CD8-positive, alpha-beta memory T cell (primary cell): ENCODE measurements around the gene DPYSL5. TPM values are rescaled to one million over a fixed set of nuclear protein-coding genes. Genes with fewer than 3 reads are reported as not detected.

Experiments used
- CTCF ChIA-PET: fragments of 350-600 bp; sonication (Branson Sonifier 250); formaldehyde crosslinking; loops from one replicate; lab custom pipeline; 2021; ENCODE audit warnings: antibody characterized with exemption; lab: Charles Lee
- POLR2A ChIA-PET: fragments of 350-600 bp; sonication (Branson Sonifier 250); formaldehyde crosslinking; loops from one replicate; lab custom pipeline; 2021; ENCODE audit warnings: antibody characterized with exemption; lab: Charles Lee
- DNase-seq, 5 donors: peaks; one replicate each; pipeline versions ENCODE4 v3.0.0 to v3.0.0-alpha.2; 2020 to 2022; ENCODE audit warnings: mixed read lengths in 1 of 5
- H3K27ac ChIP-seq: one replicate; pipeline ENCODE4 v1.7.0; 2013; ENCODE audit warnings: low read depth, mild to moderate bottlenecking, low read length, moderate library complexity
- H3K27me3 ChIP-seq: 2 replicates; pipeline ENCODE4 v1.7.0; 2013; ENCODE audit warnings: low read length, mild to moderate bottlenecking; ENCODE audit not compliant: insufficient read depth, poor library complexity, severe bottlenecking
- H3K36me3 ChIP-seq: 2 replicates; pipeline ENCODE4 v1.7.0; 2013; ENCODE audit warnings: mild to moderate bottlenecking, low read length, moderate library complexity; ENCODE audit not compliant: insufficient read depth
- H3K4me1 ChIP-seq: 2 replicates; pipeline ENCODE4 v1.7.0; 2013; ENCODE audit warnings: mild to moderate bottlenecking, low read length, moderate library complexity; ENCODE audit not compliant: insufficient read depth
- H3K4me3 ChIP-seq: 2 replicates; pipeline ENCODE4 v1.7.0; 2013; ENCODE audit warnings: mild to moderate bottlenecking, low read length
- H3K9me3 ChIP-seq: 2 replicates; pipeline ENCODE4 v1.7.0; 2013; ENCODE audit warnings: mild to moderate bottlenecking, low read length
- H3K27ac Mint-ChIP-seq, 8 donors: one replicate each; pipeline ENCODE4 v1.8.0; 2020 to 2021; ENCODE audit warnings: mixed read lengths in 8 of 8, mild to moderate bottlenecking in 6 of 8, inconsistent platforms in 3 of 8, moderate library complexity in 3 of 8
- H3K27me3 Mint-ChIP-seq, 2 donors: one replicate each; pipeline ENCODE4 v1.8.0; 2020 to 2021; ENCODE audit warnings: mixed read lengths in 2 of 2, mild to moderate bottlenecking in 1 of 2, moderate library complexity in 1 of 2
- H3K36me3 Mint-ChIP-seq, 3 donors: one replicate each; pipeline ENCODE4 v1.8.0; 2020 to 2021; ENCODE audit warnings: mixed read lengths in 3 of 3, inconsistent platforms in 1 of 3, mild to moderate bottlenecking in 1 of 3
- H3K4me1 Mint-ChIP-seq, 3 donors: one replicate each; pipeline ENCODE4 v1.8.0; 2020 to 2021; ENCODE audit warnings: mixed read lengths in 3 of 3, inconsistent platforms in 1 of 3, mild to moderate bottlenecking in 1 of 3
- H3K4me3 Mint-ChIP-seq, 7 donors: one replicate each; pipeline ENCODE4 v1.8.0; 2020 to 2021; ENCODE audit warnings: mixed read lengths in 7 of 7, mild to moderate bottlenecking in 6 of 7, moderate library complexity in 4 of 7, inconsistent platforms in 2 of 7
- H3K9me3 Mint-ChIP-seq, 5 donors: one replicate each; pipeline ENCODE4 v1.8.0; 2020 to 2022; ENCODE audit warnings: mixed read lengths in 5 of 5, mild to moderate bottlenecking in 3 of 5, moderate library complexity in 2 of 5, inconsistent platforms in 1 of 5
- polyA plus RNA-seq: library from polyadenylated mRNA; unstranded; fragments of 300-500 nt; fragmentation: Illumina TruSeq; gene quantifications from one replicate; pipeline ENCODE4 v1.2.3, GENCODE V29; 2021
- total RNA-seq, 2 experiments: library from RNA; stranded (reverse); gene quantifications; one replicate each; pipeline ENCODE4 v1.2.3, GENCODE V29; 2021

Gene DPYSL5
- not detected for total RNA-seq
- polyA plus RNA-seq, result not detected

- Mint-ChIP-seq H3K36me3 (peaks cover 0 to 3% (median 0%) of the 10 kb centered on the region in 3 donors), H3K4me3 (peak within 1 kb of the TSS; percentile 54 to 87 (median 70)), H3K4me1 (peaks cover 11 to 22% (median 11%) of the 10 kb centered on the region in 3 donors), H3K27me3 (peaks cover 38 to 65% of the 10 kb centered on the region in 2 donors), H3K27ac (no peak within 1 kb of the TSS), H3K9me3 (no peaks in the 10 kb centered on the region)
- DNase-seq, result peak in 1 of 5 donors; percentile 12
- Histone ChIP-seq H3K27me3 (peaks cover 51% of the 10 kb centered on the region), H3K36me3 (no peaks in the 10 kb centered on the region), H3K27ac (no peak within 1 kb of the TSS), H3K4me1 (peaks cover 19% of the 10 kb centered on the region), H3K9me3 (no peaks in the 10 kb centered on the region), H3K4me3 (no peak within 1 kb of the TSS)
- ChIA-PET POLR2A (no interaction called here), CTCF (interaction anchor here (1.2 to 2.9 kb wide), 3 partner anchors 12 to 94 kb away, joined by 3 to 35 read pairs (median 8); no protein-coding TSS in a partner anchor)
These were observed at the start of gene DPYSL5 for GRCh38 chr2:26847655-26848335. Gene DPYSL5, plus strand, starts transcription at chr2:26848132. Its CDS starts 50,368 bp downstream, at chr2:26898500.

DNA sequence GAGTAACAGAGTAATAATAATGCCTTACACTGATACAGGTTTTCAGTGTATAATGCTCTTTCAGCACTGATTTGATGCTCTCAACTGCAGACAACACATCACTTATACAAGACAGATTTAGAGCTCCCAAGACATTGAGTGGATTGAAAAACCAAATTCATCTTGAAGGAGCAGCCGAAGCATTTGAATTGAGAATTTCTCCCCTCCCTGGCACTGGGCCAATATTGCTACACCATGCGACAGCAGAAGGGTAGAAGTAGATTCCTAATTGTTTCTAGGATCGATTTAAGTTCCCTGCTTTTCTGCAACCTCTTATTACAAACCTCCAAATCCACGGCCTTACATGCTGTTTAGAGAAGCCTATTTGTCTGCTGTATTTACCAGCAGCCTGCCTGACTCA is 46.6 kb upstream of the DPYSL5 start:
- CTCF ChIA-PET, result no interaction called here
- Mint-ChIP-seq H3K27me3 (peaks cover 0 to 2% of the 10 kb centered on the region in 2 donors), H3K9me3 (no peaks in the 10 kb centered on the region), H3K36me3 (no peaks in the 10 kb centered on the region), H3K27ac (peak overlapping the region in 1 of 8 donors; percentile 31), H3K4me1 (no peaks in the 10 kb centered on the region), H3K4me3 (no peak overlapping the region)
- H3K4me3 ChIP-seq, result no peak overlapping the region
- POLR2A ChIA-PET, result no interaction called here
- no peaks in the 10 kb centered on the region for H3K4me1 ChIP-seq
- H3K27me3 ChIP-seq, result no peaks in the 10 kb centered on the region
- no peaks in the 10 kb centered on the region for H3K9me3 ChIP-seq
- no peaks in the 10 kb centered on the region for H3K36me3 ChIP-seq
- DNase-seq, result no peak
- no peak overlapping the region for H3K27ac ChIP-seq

- no peak overlapping the region for H3K4me3 Mint-ChIP-seq
- CTCF ChIA-PET, result no interaction called here
- DNase-seq, result no peak
- POLR2A ChIA-PET, result no interaction called here
- Histone ChIP-seq H3K27ac (no peak overlapping the region), H3K4me1 (no peaks in the 10 kb centered on the region), H3K4me3 (no peak overlapping the region), H3K9me3 (no peaks in the 10 kb centered on the region), H3K27me3 (no peaks in the 10 kb centered on the region), H3K36me3 (no peaks in the 10 kb centered on the region)
- H3K9me3 Mint-ChIP-seq, result no peaks in the 10 kb centered on the region
- no peaks in the 10 kb centered on the region for H3K36me3 Mint-ChIP-seq
- peaks cover 0 to 2% of the 10 kb centered on the region in 2 donors for H3K27me3 Mint-ChIP-seq
- peak overlapping the region in 1 of 8 donors; percentile 31 for H3K27ac Mint-ChIP-seq
- no peaks in the 10 kb centered on the region for H3K4me1 Mint-ChIP-seq
These were observed 46.1 kb upstream of the DPYSL5 start for GRCh38 chr2:26801796-26802195.

DNA sequence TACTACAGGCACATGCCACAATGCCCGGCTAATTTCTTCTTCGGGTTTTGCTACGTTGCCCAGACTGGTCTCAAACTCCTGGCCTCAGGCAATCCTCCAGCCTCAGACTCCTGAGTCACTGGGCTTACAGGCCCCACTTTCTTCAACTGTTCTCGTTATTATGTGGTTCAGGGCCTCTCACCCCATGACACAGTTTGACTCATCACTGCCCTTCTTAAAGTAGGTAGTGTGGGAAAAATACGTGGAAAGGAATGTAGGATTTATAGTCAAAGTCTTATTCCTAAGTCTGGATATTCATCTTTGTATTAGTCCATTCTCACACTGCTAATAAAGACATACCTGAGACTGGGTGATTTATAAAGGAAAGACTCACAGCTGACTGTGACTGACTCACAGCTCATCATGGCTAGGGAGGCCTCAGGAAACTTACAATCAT is 42.7 kb upstream of the DPYSL5 start:
- no peaks in the 10 kb centered on the region for H3K36me3 ChIP-seq
- no peak for DNase-seq
- ChIA-PET POLR2A (no interaction called here), CTCF (no interaction called here)
- no peaks in the 10 kb centered on the region for H3K9me3 ChIP-seq
- peaks cover 2 to 4% of the 10 kb centered on the region in 2 donors for H3K27me3 Mint-ChIP-seq
- no peak overlapping the region for H3K27ac ChIP-seq
- no peaks in the 10 kb centered on the region for H3K36me3 Mint-ChIP-seq
- no peaks in the 10 kb centered on the region for H3K27me3 ChIP-seq
- peaks cover 3 to 6% (median 5%) of the 10 kb centered on the region in 3 donors for H3K4me1 Mint-ChIP-seq
- H3K9me3 Mint-ChIP-seq, result no peaks in the 10 kb centered on the region
- H3K4me3 Mint-ChIP-seq, result no peak overlapping the region
- no peak overlapping the region for H3K27ac Mint-ChIP-seq
- H3K4me1 ChIP-seq, result peaks cover 9% of the 10 kb centered on the region
- no peak overlapping the region for H3K4me3 ChIP-seq

DNA sequence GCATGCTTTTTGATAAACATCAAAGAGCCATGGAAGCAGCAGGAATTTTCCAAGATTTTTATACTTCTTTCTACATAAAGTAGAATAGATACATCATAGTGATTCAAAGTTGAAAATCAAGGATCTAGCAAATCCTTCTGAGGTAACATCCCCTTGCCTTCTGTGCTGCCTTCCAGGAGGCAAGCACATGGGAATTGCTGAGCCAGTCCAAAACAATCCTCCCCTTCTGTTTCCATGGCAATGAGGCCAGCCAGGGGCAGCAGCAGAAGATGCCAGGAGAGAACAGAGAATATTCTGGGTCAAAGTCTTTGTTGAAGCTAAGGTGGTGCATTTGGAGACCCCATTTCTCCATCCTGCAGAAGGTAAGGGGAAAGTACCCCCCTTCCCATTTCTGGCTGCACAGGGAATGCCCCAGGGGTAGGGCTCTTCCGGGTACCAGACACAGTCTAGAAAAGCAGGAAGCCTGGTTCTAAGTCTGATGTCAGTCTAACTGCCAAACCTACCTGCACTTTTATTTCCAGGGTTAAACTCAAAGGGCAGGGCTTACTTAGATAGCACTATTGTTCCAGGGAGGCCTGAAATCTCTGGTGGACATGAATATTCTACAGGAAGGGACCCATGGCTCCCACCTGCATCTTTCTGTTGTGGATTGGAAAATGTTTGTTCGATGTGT is 40.0 kb upstream of the DPYSL5 start:
- POLR2A ChIA-PET, result no interaction called here
- Mint-ChIP-seq H3K4me3 (no peak overlapping the region), H3K4me1 (peaks cover 6 to 9% (median 6%) of the 10 kb centered on the region in 3 donors), H3K27ac (peak overlapping the region in 2 of 8 donors; percentile 17 to 21), H3K9me3 (peaks cover 0 to 2% (median 0%) of the 10 kb centered on the region in 5 donors), H3K36me3 (no peaks in the 10 kb centered on the region), H3K27me3 (peaks cover 6 to 25% of the 10 kb centered on the region in 2 donors)
- no peak for DNase-seq
- H3K27me3 ChIP-seq, result no peaks in the 10 kb centered on the region
- H3K4me1 ChIP-seq, result peaks cover 21% of the 10 kb centered on the region
- no peaks in the 10 kb centered on the region for H3K9me3 ChIP-seq
- no peak overlapping the region for H3K4me3 ChIP-seq
- no peaks in the 10 kb centered on the region for H3K36me3 ChIP-seq
- no peak overlapping the region for H3K27ac ChIP-seq
- CTCF ChIA-PET, result no interaction called here

DNA sequence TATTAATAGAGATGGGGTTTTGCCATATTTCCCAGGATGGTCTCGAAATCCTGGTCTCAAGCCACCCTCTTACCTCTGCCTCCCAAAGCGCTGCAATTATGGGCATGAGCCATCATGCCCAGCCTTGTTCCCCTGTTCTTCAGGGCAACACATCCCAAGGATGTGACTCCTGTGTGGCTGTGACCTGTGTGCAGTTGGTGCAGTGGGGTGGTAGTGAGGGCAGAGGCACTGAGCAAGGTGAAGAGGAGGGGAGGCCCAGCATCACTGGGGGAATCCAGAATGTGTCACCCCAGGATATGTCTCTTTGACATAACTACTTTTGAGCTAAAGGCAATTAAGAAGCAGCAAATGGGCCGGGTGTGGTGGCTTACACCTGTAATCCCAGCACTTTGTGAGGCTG is 38.7 kb upstream of the DPYSL5 start:
- Histone ChIP-seq H3K36me3 (no peaks in the 10 kb centered on the region), H3K9me3 (no peaks in the 10 kb centered on the region), H3K27me3 (no peaks in the 10 kb centered on the region), H3K27ac (no peak overlapping the region), H3K4me1 (peaks cover 21% of the 10 kb centered on the region), H3K4me3 (no peak overlapping the region)
- H3K27ac Mint-ChIP-seq, result no peak overlapping the region
- H3K4me3 Mint-ChIP-seq, result no peak overlapping the region
- peaks cover 7 to 31% of the 10 kb centered on the region in 2 donors for H3K27me3 Mint-ChIP-seq
- ChIA-PET POLR2A (no interaction called here), CTCF (no interaction called here)
- H3K9me3 Mint-ChIP-seq, result peaks cover 0 to 2% (median 0%) of the 10 kb centered on the region in 5 donors
- no peaks in the 10 kb centered on the region for H3K36me3 Mint-ChIP-seq
- DNase-seq, result no peak
- H3K4me1 Mint-ChIP-seq, result peaks cover 6 to 9% (median 6%) of the 10 kb centered on the region in 3 donors

GRCh38 chr2:26809876-26810577 is 37.9 kb upstream of the DPYSL5 start:
- Histone ChIP-seq H3K36me3 (no peaks in the 10 kb centered on the region), H3K4me1 (peaks cover 21% of the 10 kb centered on the region), H3K9me3 (no peaks in the 10 kb centered on the region), H3K27ac (no peak overlapping the region), H3K4me3 (no peak overlapping the region), H3K27me3 (no peaks in the 10 kb centered on the region)
- H3K36me3 Mint-ChIP-seq, result peaks cover 0 to 2% (median under 1%) of the 10 kb centered on the region in 3 donors
- H3K4me1 Mint-ChIP-seq, result peaks cover 6 to 9% (median 6%) of the 10 kb centered on the region in 3 donors
- peak in 1 of 5 donors; percentile 62 for DNase-seq
- peaks cover 7 to 35% of the 10 kb centered on the region in 2 donors for H3K27me3 Mint-ChIP-seq
- ChIA-PET POLR2A (no interaction called here), CTCF (no interaction called here)
- no peak overlapping the region for H3K27ac Mint-ChIP-seq
- H3K4me3 Mint-ChIP-seq, result no peak overlapping the region
- peaks cover 0 to 2% (median 0%) of the 10 kb centered on the region in 5 donors for H3K9me3 Mint-ChIP-seq
